Activated gamma-delta T cell treated with anti-CD3 and anti-CD28 coated beads, Interleukin-2, amount 50 U/mL, for 16 hours (primary cell): ENCODE results near the gene NRXN2.

Experiments used
- DNase-seq: peaks from one replicate; pipeline ENCODE4 v3.0.0-alpha.2; 2020; ENCODE audit warnings: low read depth

Gene NRXN2

GRCh38 chr11:64698427-64698826, 24.6 kb downstream of the NRXN2 start:
- no peak for DNase-seq

GRCh38 chr11:64697663-64698375, 25.2 kb downstream of the NRXN2 start:
- no peak for DNase-seq

- no peak for DNase-seq
Measured at GRCh38 chr11:64696045-64696444, 27.0 kb downstream of the NRXN2 start.

- no peak for DNase-seq
Measured at GRCh38 chr11:64695548-64695947, 27.4 kb downstream of the NRXN2 start.

GRCh38 chr11:64694821-64695365, 28.1 kb downstream of the NRXN2 start:
- DNase-seq, result no peak

- DNase-seq, result no peak
Measured at GRCh38 chr11:64694026-64694755, 28.8 kb downstream of the NRXN2 start.

- no peak for DNase-seq
Measured at GRCh38 chr11:64692764-64693331, 30.1 kb downstream of the NRXN2 start.

GRCh38 chr11:64691543-64691942, 31.5 kb downstream of the NRXN2 start:
- no peak for DNase-seq

- DNase-seq, result no peak
Measured at GRCh38 chr11:64690235-64690634, 32.8 kb downstream of the NRXN2 start.

- DNase-seq, result peak; percentile 91
Measured at GRCh38 chr11:64688534-64688982, 34.4 kb downstream of the NRXN2 start.

GRCh38 chr11:64687643-64688533, 35.1 kb downstream of the NRXN2 start:
- DNase-seq, result no peak

GRCh38 chr11:64687204-64687603, 35.8 kb downstream of the NRXN2 start:
- no peak for DNase-seq

GRCh38 chr11:64686466-64687170, 36.4 kb downstream of the NRXN2 start:
- no peak for DNase-seq

- DNase-seq, result no peak
Measured at GRCh38 chr11:64685536-64685935, 37.5 kb downstream of the NRXN2 start.

- DNase-seq, result no peak
Measured at GRCh38 chr11:64684357-64684756, 38.6 kb downstream of the NRXN2 start.

GRCh38 chr11:64681171-64681570, 41.8 kb downstream of the NRXN2 start:
- DNase-seq, result no peak

GRCh38 chr11:64679846-64680245, 43.2 kb downstream of the NRXN2 start:
- DNase-seq, result no peak

- no peak for DNase-seq
Measured at GRCh38 chr11:64677441-64678023, 45.5 kb downstream of the NRXN2 start.

GRCh38 chr11:64676261-64676615, 46.8 kb downstream of the NRXN2 start:
- DNase-seq, result no peak

- no peak for DNase-seq
Measured at GRCh38 chr11:64675450-64676260, 47.3 kb downstream of the NRXN2 start.
